Testis (tissue), 2 donors: ENCODE data around the gene SAAL1.

Source experiments
- POLR2A ChIP-seq: fragments of 450-650 bp; IDR thresholded peaks from one replicate; pipeline ENCODE4 v1.6.1; 2017; ENCODE audit warnings: antibody characterized with exemption, mild to moderate bottlenecking, moderate library complexity
- TF ChIP-seq, protein P1 (sequence below), 3 experiments: fragments of 450-650 bp in 2 of 3; fragments of 200-600 bp in 1 of 3; sonication (generic) in 1 of 3; IDR thresholded peaks; one replicate each; pipeline ENCODE4 v1.5.1; 2016 to 2019; ENCODE audit warnings: antibody characterized with exemption in 3 of 3, mild to moderate bottlenecking in 2 of 3, moderate library complexity in 1 of 3

DNA sequence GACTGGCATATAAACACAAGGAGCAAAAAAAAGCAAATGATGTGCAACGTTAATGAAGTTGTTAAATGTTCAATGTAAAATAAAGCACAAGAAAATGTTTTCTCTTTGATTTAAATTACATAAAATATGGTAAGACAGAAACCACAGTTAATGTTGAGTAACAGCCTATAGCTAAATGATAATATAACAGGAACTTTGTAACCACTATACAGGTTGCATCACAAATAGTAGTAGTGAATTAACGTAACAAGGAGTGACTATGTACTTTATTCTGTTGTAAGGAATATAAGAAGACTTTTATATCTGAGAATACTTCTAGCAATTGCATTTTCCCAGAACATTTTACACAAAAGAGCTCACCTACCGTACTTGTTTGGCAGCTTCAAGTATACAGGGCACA lies 16.9 kb downstream of the SAAL1 start:
- TF ChIP-seq, protein P1, sequence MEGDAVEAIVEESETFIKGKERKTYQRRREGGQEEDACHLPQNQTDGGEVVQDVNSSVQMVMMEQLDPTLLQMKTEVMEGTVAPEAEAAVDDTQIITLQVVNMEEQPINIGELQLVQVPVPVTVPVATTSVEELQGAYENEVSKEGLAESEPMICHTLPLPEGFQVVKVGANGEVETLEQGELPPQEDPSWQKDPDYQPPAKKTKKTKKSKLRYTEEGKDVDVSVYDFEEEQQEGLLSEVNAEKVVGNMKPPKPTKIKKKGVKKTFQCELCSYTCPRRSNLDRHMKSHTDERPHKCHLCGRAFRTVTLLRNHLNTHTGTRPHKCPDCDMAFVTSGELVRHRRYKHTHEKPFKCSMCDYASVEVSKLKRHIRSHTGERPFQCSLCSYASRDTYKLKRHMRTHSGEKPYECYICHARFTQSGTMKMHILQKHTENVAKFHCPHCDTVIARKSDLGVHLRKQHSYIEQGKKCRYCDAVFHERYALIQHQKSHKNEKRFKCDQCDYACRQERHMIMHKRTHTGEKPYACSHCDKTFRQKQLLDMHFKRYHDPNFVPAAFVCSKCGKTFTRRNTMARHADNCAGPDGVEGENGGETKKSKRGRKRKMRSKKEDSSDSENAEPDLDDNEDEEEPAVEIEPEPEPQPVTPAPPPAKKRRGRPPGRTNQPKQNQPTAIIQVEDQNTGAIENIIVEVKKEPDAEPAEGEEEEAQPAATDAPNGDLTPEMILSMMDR (IDR thresholded peaks at IDR 0.05), result no peak
- TF ChIP-seq POLR2A, result no peak
